Heart right ventricle (tissue), 16 donors: Measurements from ENCODE around the gene OR52B6. TPM values are rescaled to one million over a fixed set of nuclear protein-coding genes. Genes with fewer than 3 reads are reported as not detected.

Source experiments
- ATAC-seq, 8 donors: fragments of 200-7000 bp; cut with Tn5 transposase; one replicate each; pipeline ENCODE4 v1.9.1; 2020; ENCODE audit warnings: mild to moderate bottlenecking in 8 of 8, moderate library complexity in 8 of 8, moderate number of reproducible peaks in 1 of 8
- DNase-seq, 2 donors: peaks; one replicate each; pipeline ENCODE4 v3.0.0-alpha.2; 2020
- H3K27ac ChIP-seq, 10 donors: fragments of 200-600 bp; sonication (generic) in 2 of 10; one replicate each; pipeline versions ENCODE4 v1.5.0 to v1.8.0; 2020 to 2022; ENCODE audit warnings: mild to moderate bottlenecking in 3 of 10
- H3K27me3 ChIP-seq, 7 donors: fragments of 200-600 bp; one replicate each; pipeline ENCODE4 v1.8.0; 2021 to 2022; ENCODE audit warnings: mild to moderate bottlenecking in 2 of 7
- H3K36me3 ChIP-seq, 9 donors: fragments of 200-600 bp; sonication (generic) in 1 of 9; one replicate each; pipeline versions ENCODE4 v1.5.0 to v1.8.0; 2020 to 2022; ENCODE audit warnings: mild to moderate bottlenecking in 2 of 9
- H3K4me1 ChIP-seq, 9 donors: fragments of 200-600 bp; sonication (generic) in 1 of 9; one replicate each; pipeline versions ENCODE4 v1.5.0 to v1.8.0; 2020 to 2022; ENCODE audit warnings: mild to moderate bottlenecking in 4 of 9
- H3K4me3 ChIP-seq, 10 donors: fragments of 200-600 bp; sonication (generic) in 2 of 10; one replicate each; pipeline versions ENCODE4 v1.5.0 to v1.8.0; 2020 to 2022; ENCODE audit warnings: mild to moderate bottlenecking in 7 of 10, moderate library complexity in 2 of 10
- H3K9me3 ChIP-seq, 11 donors: fragments of 200-600 bp in 10 of 11; sonication (generic) in 2 of 11; one replicate each; pipeline versions ENCODE4 v1.5.0 to v1.8.0; 2013 to 2022; ENCODE audit warnings: mild to moderate bottlenecking in 2 of 11, control low read depth in 1 of 11, moderate library complexity in 1 of 11
- WGBS, 2 donors: extraction: QIAGEN DNeasy Blood & Tissue Kit; methylation state at CpG; one replicate each; pipeline ENCODE4 v1.1.7; 2013; ENCODE audit warnings: inconsistent platforms in 1 of 2; 5-methylcytosine and 5-hydroxymethylcytosine counted together
- intact Hi-C, 10 donors: fragments of 100-400 bp; cut with DNase I; formaldehyde crosslinking; loops; one replicate each; pipeline versions ENCODE4 v1.11.1 to v1.14.2; 2022
- polyA plus RNA-seq, 2 donors: library from polyadenylated mRNA; stranded (reverse); fragments of 200-250 nt; gene quantifications; one replicate each; pipeline ENCODE4 v1.2.3, GENCODE V29; 2013
- total RNA-seq, 10 donors: library from RNA; stranded (reverse); fragmentation: NEBNext Ultra II Directional in 3 of 10; extraction: Animal tissue kit (Norgen Biotek cat#: 25700) in 3 of 10; gene quantifications; one replicate each; pipeline versions ENCODE4 v1.2.1 to v1.2.4, GENCODE V29; 2021 to 2023
- TF ChIP-seq, protein P1 (sequence below), 9 donors: fragments of 200-600 bp; sonication (generic) in 2 of 9; IDR thresholded peaks; one replicate each; pipeline versions ENCODE4 v1.5.0 to v1.8.0; 2021 to 2022; ENCODE audit warnings: antibody characterized with exemption in 9 of 9, mild to moderate bottlenecking in 5 of 9, moderate library complexity in 1 of 9
- donor health status: Arrhythmogenic right ventricular cardiomyopathy.
- donor health status: ischemic (EF 13 %, LVEDD 7.1; RV severe dilation, severe dysfunction).
- donor health status: healthy with polysubstance abuse.
- donor health status: DM: no; HTN: yes; CAD: no.
- donor health status: DM: no; HTN: no; CAD: no.
- donor health status: ischemic (EF 25% LVEDD 6.9; RV normal size, moderate dysfunction).
- donor health status: ischemic (EF 25% LVEDD 5.7; RV mildly dilated, moderate dysfunction).
- donor health status: healthy.
- donor health status: DM: yes; HTN: yes; CAD: no.
- donor health status: Ischemic cardiomyopathy.
- donor health status: ischemic (EF 35%, LVEDD 5.7; RV mildly dilated, moderate dysfunction).
- donor health status: nonischemic (EF 11% LVEDD 7.7; RV severe dilation, severe dysfunction).
- donor health status: DM: yes; HTN: yes; CAD: no.
- donor health status: PGD.
- donor health status: ischemic (EF 29% LVEDD 5.4; RV normal size, mild dysfunction).
- donor health status: nonischemic (EF 23%, LVEDD 6.1; RV moderate dilation, normal function).

OR52B6 gene
- total and polyA plus RNA-seq, 12 donors, result not detected

- 56 to 65% methylated on average over 1 of the region's 1 CpG for WGBS, 2 donors
- TF ChIP-seq, protein P1, sequence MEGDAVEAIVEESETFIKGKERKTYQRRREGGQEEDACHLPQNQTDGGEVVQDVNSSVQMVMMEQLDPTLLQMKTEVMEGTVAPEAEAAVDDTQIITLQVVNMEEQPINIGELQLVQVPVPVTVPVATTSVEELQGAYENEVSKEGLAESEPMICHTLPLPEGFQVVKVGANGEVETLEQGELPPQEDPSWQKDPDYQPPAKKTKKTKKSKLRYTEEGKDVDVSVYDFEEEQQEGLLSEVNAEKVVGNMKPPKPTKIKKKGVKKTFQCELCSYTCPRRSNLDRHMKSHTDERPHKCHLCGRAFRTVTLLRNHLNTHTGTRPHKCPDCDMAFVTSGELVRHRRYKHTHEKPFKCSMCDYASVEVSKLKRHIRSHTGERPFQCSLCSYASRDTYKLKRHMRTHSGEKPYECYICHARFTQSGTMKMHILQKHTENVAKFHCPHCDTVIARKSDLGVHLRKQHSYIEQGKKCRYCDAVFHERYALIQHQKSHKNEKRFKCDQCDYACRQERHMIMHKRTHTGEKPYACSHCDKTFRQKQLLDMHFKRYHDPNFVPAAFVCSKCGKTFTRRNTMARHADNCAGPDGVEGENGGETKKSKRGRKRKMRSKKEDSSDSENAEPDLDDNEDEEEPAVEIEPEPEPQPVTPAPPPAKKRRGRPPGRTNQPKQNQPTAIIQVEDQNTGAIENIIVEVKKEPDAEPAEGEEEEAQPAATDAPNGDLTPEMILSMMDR (IDR thresholded peaks at IDR 0.05), result no peak
- no peak for ATAC-seq
Observed at GRCh38 chr11:5564259-5565019, 16.2 kb upstream of the OR52B6 start.

GRCh38 chr11:5574654-5575053 lies 6.0 kb upstream of the OR52B6 start:
- DNase-seq (no peak), ATAC-seq (no peak)
- TF ChIP-seq, protein P1 (IDR thresholded peaks at IDR 0.05), result no peak
- WGBS, 2 donors, result 92% methylated on average over 2 of the region's 2 CpGs
- intact Hi-C loops, result no loop called here
- Histone ChIP-seq H3K4me3 (no peak overlapping the region), H3K27ac (no peak overlapping the region), H3K4me1 (no peaks in the 10 kb centered on the region), H3K27me3 (no peaks in the 10 kb centered on the region), H3K36me3 (no peaks in the 10 kb centered on the region), H3K9me3 (no peaks in the 10 kb centered on the region)

More at GRCh38 chr11:5564259-5565019, 16.2 kb upstream of the OR52B6 start:
- Histone ChIP-seq H3K4me1 (no peaks in the 10 kb centered on the region), H3K9me3 (no peaks in the 10 kb centered on the region), H3K27ac (no peak overlapping the region), H3K4me3 (no peak overlapping the region), H3K36me3 (no peaks in the 10 kb centered on the region), H3K27me3 (no peaks in the 10 kb centered on the region)
- intact Hi-C loops, result no loop called here
- DNase-seq, result no peak

GRCh38 chr11:5575152-5575551 lies 5.5 kb upstream of the OR52B6 start:
- Histone ChIP-seq H3K27ac (no peak overlapping the region), H3K9me3 (no peaks in the 10 kb centered on the region), H3K36me3 (no peaks in the 10 kb centered on the region), H3K4me1 (no peaks in the 10 kb centered on the region), H3K4me3 (no peak overlapping the region), H3K27me3 (no peaks in the 10 kb centered on the region)
- TF ChIP-seq, protein P1 (IDR thresholded peaks at IDR 0.05), result no peak
- DNase-seq, result no peak
- ATAC-seq, result no peak
- intact Hi-C loops, result no loop called here
- 62 to 66% methylated on average over 4 of the region's 4 CpGs for WGBS, 2 donors

- no peaks in the 10 kb centered on the region for H3K9me3 ChIP-seq
- H3K27ac ChIP-seq, result no peak overlapping the region
- H3K4me1 ChIP-seq, result no peaks in the 10 kb centered on the region
- TF ChIP-seq, protein P1 (IDR thresholded peaks at IDR 0.05), result no peak
- no peaks in the 10 kb centered on the region for H3K27me3 ChIP-seq
- intact Hi-C loops, result no loop called here
- ATAC-seq (no peak), DNase-seq (no peak)
- H3K36me3 ChIP-seq, result no peaks in the 10 kb centered on the region
- no peak overlapping the region for H3K4me3 ChIP-seq
Observed at GRCh38 chr11:5577101-5577500, 3.6 kb upstream of the OR52B6 start.
